ENCODE measurements around the gene PLA2G4B. TPM values are rescaled to one million over a fixed set of nuclear protein-coding genes. Genes with fewer than 3 reads are reported as not detected.

The PLA2G4B gene
- total and polyA plus RNA-seq, 4 donors: 5.7 to 13.0 (median 10.6) TPM

GRCh38 chr15:41814534-41814933 lies 24.1 kb upstream of the PLA2G4B start:
- no peak for TF ChIP-seq CTCF (IDR thresholded peaks at IDR 0.05; ENCODE audit: control extremely low read depth, extremely low read depth)
- H3K9ac ChIP-seq (ENCODE audit: insufficient read depth in 1 of 2, low read length in 2 of 2): no peak overlapping the region
- H3K4me1 ChIP-seq (ENCODE audit: control insufficient read depth in 5 of 5, insufficient read depth in 5 of 5, low read length in 5 of 5): no peaks in the 10 kb centered on the region
- ATAC-seq (ENCODE audit: insufficient read depth, low FRiP score) (no peak), DNase-seq (no peak)
- no peak overlapping the region for H3K27ac ChIP-seq (ENCODE audit: low read depth in 1 of 2, low read length in 1 of 2)
- no peaks in the 10 kb centered on the region for H3K27me3 ChIP-seq (ENCODE audit: control insufficient read depth in 3 of 3, insufficient read depth in 3 of 3, low read length in 2 of 3)
- WGBS, 2 donors: 90 to 92% methylated on average over 5 of the region's 5 CpGs
- peaks cover 0 to 3% (median 0%) of the 10 kb centered on the region in 4 donors for H3K9me3 ChIP-seq (ENCODE audit: control insufficient read depth in 4 of 4, insufficient read depth in 3 of 4, low read length in 3 of 4)
- peaks cover 6 to 60% (median 29%) of the 10 kb centered on the region in 4 donors for H3K36me3 ChIP-seq (ENCODE audit: control insufficient read depth in 4 of 4, insufficient read depth in 4 of 4, low read length in 4 of 4)
- no peak overlapping the region for H3K4me3 ChIP-seq

- WGBS, 2 donors: 97 to 98% methylated on average over 9 of the region's 9 CpGs
- H3K4me3 ChIP-seq: no peak overlapping the region
- ATAC-seq (ENCODE audit: insufficient read depth, low FRiP score) (no peak), DNase-seq (no peak)
- H3K4me1 ChIP-seq (ENCODE audit: control insufficient read depth in 5 of 5, insufficient read depth in 5 of 5, low read length in 5 of 5): no peaks in the 10 kb centered on the region
- H3K9ac ChIP-seq (ENCODE audit: insufficient read depth in 1 of 2, low read length in 2 of 2): no peak overlapping the region
- no peak for TF ChIP-seq CTCF (IDR thresholded peaks at IDR 0.05; ENCODE audit: control extremely low read depth, extremely low read depth)
- no peaks in the 10 kb centered on the region for H3K27me3 ChIP-seq (ENCODE audit: control insufficient read depth in 3 of 3, insufficient read depth in 3 of 3, low read length in 2 of 3)
- peaks cover 0 to 3% (median 0%) of the 10 kb centered on the region in 4 donors for H3K9me3 ChIP-seq (ENCODE audit: control insufficient read depth in 4 of 4, insufficient read depth in 3 of 4, low read length in 3 of 4)
- H3K27ac ChIP-seq (ENCODE audit: low read depth in 1 of 2, low read length in 1 of 2): no peak overlapping the region
- H3K36me3 ChIP-seq (ENCODE audit: control insufficient read depth in 4 of 4, insufficient read depth in 4 of 4, low read length in 4 of 4): peaks cover 6 to 77% (median 31%) of the 10 kb centered on the region in 4 donors
These were observed 21.9 kb upstream of the PLA2G4B start for GRCh38 chr15:41816788-41817187.

GRCh38 chr15:41817327-41817726 lies 21.3 kb upstream of the PLA2G4B start:
- TF ChIP-seq CTCF (IDR thresholded peaks at IDR 0.05; ENCODE audit: control extremely low read depth, extremely low read depth): no peak
- Histone ChIP-seq H3K9me3 (ENCODE audit: control insufficient read depth in 4 of 4, insufficient read depth in 3 of 4, low read length in 3 of 4) (peaks cover 0 to 3% (median 0%) of the 10 kb centered on the region in 4 donors), H3K27me3 (ENCODE audit: control insufficient read depth in 3 of 3, insufficient read depth in 3 of 3, low read length in 2 of 3) (no peaks in the 10 kb centered on the region), H3K27ac (ENCODE audit: low read depth in 1 of 2, low read length in 1 of 2) (no peak overlapping the region), H3K4me3 (no peak overlapping the region), H3K9ac (ENCODE audit: insufficient read depth in 1 of 2, low read length in 2 of 2) (no peak overlapping the region), H3K36me3 (ENCODE audit: control insufficient read depth in 4 of 4, insufficient read depth in 4 of 4, low read length in 4 of 4) (peaks cover 6 to 81% (median 30%) of the 10 kb centered on the region in 4 donors), H3K4me1 (ENCODE audit: control insufficient read depth in 5 of 5, insufficient read depth in 5 of 5, low read length in 5 of 5) (no peaks in the 10 kb centered on the region)
- 92 to 93% methylated on average over 14 of the region's 14 CpGs for WGBS, 2 donors
- no peak for DNase-seq
- no peak for ATAC-seq (ENCODE audit: insufficient read depth, low FRiP score)

- Histone ChIP-seq H3K4me1 (ENCODE audit: control insufficient read depth in 5 of 5, insufficient read depth in 5 of 5, low read length in 5 of 5) (no peaks in the 10 kb centered on the region), H3K36me3 (ENCODE audit: control insufficient read depth in 4 of 4, insufficient read depth in 4 of 4, low read length in 4 of 4) (peaks cover 6 to 81% (median 30%) of the 10 kb centered on the region in 4 donors), H3K27ac (ENCODE audit: low read depth in 1 of 2, low read length in 1 of 2) (no peak overlapping the region), H3K4me3 (no peak overlapping the region), H3K9ac (ENCODE audit: insufficient read depth in 1 of 2, low read length in 2 of 2) (no peak overlapping the region), H3K9me3 (ENCODE audit: control insufficient read depth in 4 of 4, insufficient read depth in 3 of 4, low read length in 3 of 4) (peaks cover 0 to 3% (median 0%) of the 10 kb centered on the region in 4 donors), H3K27me3 (ENCODE audit: control insufficient read depth in 3 of 3, insufficient read depth in 3 of 3, low read length in 2 of 3) (no peaks in the 10 kb centered on the region)
- DNase-seq: no peak
- ATAC-seq (ENCODE audit: insufficient read depth, low FRiP score): no peak
- no peak for TF ChIP-seq CTCF (IDR thresholded peaks at IDR 0.05; ENCODE audit: control extremely low read depth, extremely low read depth)
- 89 to 96% methylated on average over 6 of the region's 6 CpGs for WGBS, 2 donors
These were observed 20.9 kb upstream of the PLA2G4B start for GRCh38 chr15:41817781-41818180.

Data from lung (tissue), 12 donors.